ENCODE results near the gene DYNLT1. TPM values are rescaled to one million over a fixed set of nuclear protein-coding genes. Genes with fewer than 3 reads are reported as not detected.

The DYNLT1 gene
- total RNA-seq, 1 experiment from 2014 or later: 105 TPM

DNA sequence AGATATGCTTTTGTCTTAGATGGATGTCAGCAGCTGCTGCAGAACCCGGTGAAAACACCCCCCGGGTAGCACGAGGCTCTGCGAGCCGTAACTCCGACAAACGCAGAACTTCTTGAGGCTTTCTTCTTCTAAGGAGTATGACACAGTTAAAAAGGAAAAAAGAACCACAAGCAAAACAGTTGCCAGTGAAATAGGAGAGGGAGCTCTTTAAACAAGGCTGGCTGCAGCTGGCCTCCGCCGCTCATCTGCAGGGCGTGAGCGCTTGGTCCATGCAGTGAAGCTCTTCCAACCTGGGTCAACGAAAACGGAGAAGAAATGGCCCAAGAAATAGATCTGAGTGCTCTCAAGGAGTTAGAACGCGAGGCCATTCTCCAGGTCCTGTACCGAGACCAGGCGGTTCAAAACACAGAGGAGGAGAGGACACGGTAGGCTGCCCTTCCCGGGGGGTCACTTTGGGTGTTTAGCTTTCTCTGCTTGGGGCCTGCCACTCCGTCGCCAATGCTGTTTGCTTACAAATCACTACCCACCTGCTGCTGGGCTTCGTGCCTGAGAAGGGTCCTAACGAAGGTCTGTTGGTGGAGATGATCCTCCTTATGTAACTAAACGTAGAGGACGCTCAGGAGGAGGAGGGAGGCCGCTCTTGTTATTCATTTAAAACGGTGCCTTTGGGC is 18.5 kb upstream of the DYNLT1 start:
- Histone ChIP-seq H3K27me3 (ENCODE audit: insufficient read depth, low read length) (no peaks in the 10 kb centered on the region), H4K8ac (replicated peaks; ENCODE audit: insufficient read length, low read depth, low read length) (no peak overlapping the region), H4K91ac (ENCODE audit: insufficient read length, low read depth, low read length) (no peak overlapping the region), H3K4me2 (ENCODE audit: insufficient read depth, insufficient read length, low read length) (no peak overlapping the region), H3K14ac (ENCODE audit: insufficient read depth, low read length) (no peak overlapping the region), H2AFZ (ENCODE audit: low read length) (no peak overlapping the region), H2AK5ac (ENCODE audit: insufficient read length, low read length) (no peak overlapping the region), H2BK20ac (ENCODE audit: low read depth, low read length, poor library complexity, severe bottlenecking) (no peak overlapping the region), H2BK5ac (ENCODE audit: insufficient read length, low read length) (no peak overlapping the region), H4K20me1 (ENCODE audit: control insufficient read depth, insufficient read depth, insufficient read length) (no peaks in the 10 kb centered on the region), H3K4me1 (ENCODE audit: insufficient read depth, low read length) (no peaks in the 10 kb centered on the region), H3K9me3 (ENCODE audit: control insufficient read depth, low read depth, low read length) (no peaks in the 10 kb centered on the region), H3K4ac (ENCODE audit: low read depth, low read length) (no peak overlapping the region), H3K79me2 (ENCODE audit: insufficient read depth, low read length) (no peaks in the 10 kb centered on the region), H3K56ac (ENCODE audit: insufficient read length, low read depth, low read length) (no peak overlapping the region), H3T11ph (ENCODE audit: low read length) (no peak overlapping the region), H3K9ac (ENCODE audit: extremely low read depth, insufficient read length, low read length) (no peak overlapping the region), H3K23ac (ENCODE audit: insufficient read length, low read depth, low read length) (no peak overlapping the region), H2BK120ac (ENCODE audit: low read depth, low read length, poor library complexity, severe bottlenecking) (no peak overlapping the region), H2BK15ac (ENCODE audit: low read depth, low read length) (no peak overlapping the region), H3K79me1 (ENCODE audit: insufficient read depth, low read depth, low read length, poor library complexity, severe bottlenecking) (no peaks in the 10 kb centered on the region), H3K18ac (ENCODE audit: insufficient read length, low read depth, low read length) (no peak overlapping the region), H3K23me2 (ENCODE audit: insufficient read length, low read depth, low read length, poor library complexity, severe bottlenecking) (no peaks in the 10 kb centered on the region), H2BK12ac (ENCODE audit: insufficient read length, low read depth, low read length) (no peak overlapping the region), H4K5ac (ENCODE audit: insufficient read length, low read depth, low read length) (no peak overlapping the region), H3K27ac (ENCODE audit: insufficient read length, low read depth, low read length) (no peak overlapping the region)
- no CpG with 5 or more reads among the region's 27 CpGs for WGBS (ENCODE audit: extremely low coverage, insufficient read length, low lambda C conversion rate)
- Mint-ChIP-seq H3K27me3 (ENCODE audit: low read depth) (peaks cover 7% of the 10 kb centered on the region), H3K4me1 (peaks cover 23 to 26% of the 10 kb centered on the region in 2 experiments), H3K27ac (peak overlapping the region in 1 of 3 experiments; percentile 65; a peak in 1 of 7 replicates), H3K4me3 (peak overlapping the region in 1 of 2 experiments; percentile 44; a peak in 1 of 5 replicates), H3K36me3 (ENCODE audit: insufficient read depth in 1 of 3, low read depth in 3 of 3) (no peaks in the 10 kb centered on the region), H3K9me3 (no peaks in the 10 kb centered on the region)
- DNase-seq: no peak
- TF ChIP-seq, protein P1, sequence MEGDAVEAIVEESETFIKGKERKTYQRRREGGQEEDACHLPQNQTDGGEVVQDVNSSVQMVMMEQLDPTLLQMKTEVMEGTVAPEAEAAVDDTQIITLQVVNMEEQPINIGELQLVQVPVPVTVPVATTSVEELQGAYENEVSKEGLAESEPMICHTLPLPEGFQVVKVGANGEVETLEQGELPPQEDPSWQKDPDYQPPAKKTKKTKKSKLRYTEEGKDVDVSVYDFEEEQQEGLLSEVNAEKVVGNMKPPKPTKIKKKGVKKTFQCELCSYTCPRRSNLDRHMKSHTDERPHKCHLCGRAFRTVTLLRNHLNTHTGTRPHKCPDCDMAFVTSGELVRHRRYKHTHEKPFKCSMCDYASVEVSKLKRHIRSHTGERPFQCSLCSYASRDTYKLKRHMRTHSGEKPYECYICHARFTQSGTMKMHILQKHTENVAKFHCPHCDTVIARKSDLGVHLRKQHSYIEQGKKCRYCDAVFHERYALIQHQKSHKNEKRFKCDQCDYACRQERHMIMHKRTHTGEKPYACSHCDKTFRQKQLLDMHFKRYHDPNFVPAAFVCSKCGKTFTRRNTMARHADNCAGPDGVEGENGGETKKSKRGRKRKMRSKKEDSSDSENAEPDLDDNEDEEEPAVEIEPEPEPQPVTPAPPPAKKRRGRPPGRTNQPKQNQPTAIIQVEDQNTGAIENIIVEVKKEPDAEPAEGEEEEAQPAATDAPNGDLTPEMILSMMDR (conservative IDR thresholded peaks at IDR 0.05): no peak
